Neural cell (in vitro differentiated cells): ENCODE data around the gene EEF1A1.

Source experiments
- EP300 ChIP-seq: fragments of 450-650 bp; conservative IDR thresholded peaks from 2 replicates; pipeline ENCODE4 v1.6.1; 2014; ENCODE audit warnings: antibody characterized with exemption, mild to moderate bottlenecking, moderate library complexity; ENCODE audit not compliant: poor library complexity, severe bottlenecking
- EZH2 ChIP-seq: fragments of 200-600, 300-800 bp; shearing (Covaris generic), sonication (generic); IDR thresholded peaks from 2 replicates; pipeline ENCODE4 v1.6.1; 2014; ENCODE audit warnings: antibody characterized with exemption, low read length, borderline replicate concordance, mild to moderate bottlenecking; ENCODE audit not compliant: insufficient read depth, poor library complexity, severe bottlenecking
- POLR2AphosphoS5 ChIP-seq: IDR thresholded peaks from 2 replicates; pipeline ENCODE4 v1.6.1; 2012
- RAD21 ChIP-seq: fragments of 450-650 bp; conservative IDR thresholded peaks from 2 replicates; pipeline ENCODE4 v1.6.1; 2014; ENCODE audit warnings: antibody characterized with exemption, mild to moderate bottlenecking, moderate library complexity
- SMC3 ChIP-seq: fragments of 450-650 bp; conservative IDR thresholded peaks from 2 replicates; pipeline ENCODE4 v1.6.1; 2014; ENCODE audit warnings: antibody characterized with exemption, mild to moderate bottlenecking, moderate library complexity; ENCODE audit not compliant: poor library complexity
- TF ChIP-seq, protein P1 (sequence below): fragments of 450-650 bp; IDR thresholded peaks from 2 replicates; pipeline ENCODE4 v1.5.1; 2014; ENCODE audit warnings: antibody characterized with exemption, mild to moderate bottlenecking, moderate library complexity; ENCODE audit not compliant: poor library complexity, severe bottlenecking

DNA sequence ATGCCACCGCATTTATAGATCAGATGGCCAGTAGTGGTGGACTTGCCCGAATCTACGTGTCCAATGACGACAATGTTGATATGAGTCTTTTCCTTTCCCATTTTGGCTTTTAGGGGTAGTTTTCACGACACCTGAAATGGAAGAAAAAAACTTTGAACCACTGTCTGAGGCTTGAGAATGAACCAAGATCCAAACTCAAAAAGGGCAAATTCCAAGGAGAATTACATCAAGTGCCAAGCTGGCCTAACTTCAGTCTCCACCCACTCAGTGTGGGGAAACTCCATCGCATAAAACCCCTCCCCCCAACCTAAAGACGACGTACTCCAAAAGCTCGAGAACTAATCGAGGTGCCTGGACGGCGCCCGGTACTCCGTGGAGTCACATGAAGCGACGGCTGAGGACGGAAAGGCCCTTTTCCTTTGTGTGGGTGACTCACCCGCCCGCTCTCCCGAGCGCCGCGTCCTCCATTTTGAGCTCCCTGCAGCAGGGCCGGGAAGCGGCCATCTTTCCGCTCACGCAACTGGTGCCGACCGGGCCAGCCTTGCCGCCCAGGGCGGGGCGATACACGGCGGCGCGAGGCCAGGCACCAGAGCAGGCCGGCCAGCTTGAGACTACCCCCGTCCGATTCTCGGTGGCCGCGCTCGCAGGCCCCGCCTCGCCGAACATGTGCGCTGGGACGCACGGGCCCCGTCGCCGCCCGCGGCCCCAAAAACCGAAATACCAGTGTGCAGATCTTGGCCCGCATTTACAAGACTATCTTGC lies 725 bp downstream of the EEF1A1 start:
- TF ChIP-seq, protein P1, sequence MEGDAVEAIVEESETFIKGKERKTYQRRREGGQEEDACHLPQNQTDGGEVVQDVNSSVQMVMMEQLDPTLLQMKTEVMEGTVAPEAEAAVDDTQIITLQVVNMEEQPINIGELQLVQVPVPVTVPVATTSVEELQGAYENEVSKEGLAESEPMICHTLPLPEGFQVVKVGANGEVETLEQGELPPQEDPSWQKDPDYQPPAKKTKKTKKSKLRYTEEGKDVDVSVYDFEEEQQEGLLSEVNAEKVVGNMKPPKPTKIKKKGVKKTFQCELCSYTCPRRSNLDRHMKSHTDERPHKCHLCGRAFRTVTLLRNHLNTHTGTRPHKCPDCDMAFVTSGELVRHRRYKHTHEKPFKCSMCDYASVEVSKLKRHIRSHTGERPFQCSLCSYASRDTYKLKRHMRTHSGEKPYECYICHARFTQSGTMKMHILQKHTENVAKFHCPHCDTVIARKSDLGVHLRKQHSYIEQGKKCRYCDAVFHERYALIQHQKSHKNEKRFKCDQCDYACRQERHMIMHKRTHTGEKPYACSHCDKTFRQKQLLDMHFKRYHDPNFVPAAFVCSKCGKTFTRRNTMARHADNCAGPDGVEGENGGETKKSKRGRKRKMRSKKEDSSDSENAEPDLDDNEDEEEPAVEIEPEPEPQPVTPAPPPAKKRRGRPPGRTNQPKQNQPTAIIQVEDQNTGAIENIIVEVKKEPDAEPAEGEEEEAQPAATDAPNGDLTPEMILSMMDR: no peak
- TF ChIP-seq POLR2AphosphoS5 (no peak), RAD21 (no peak), EP300 (no peak), EZH2 (no peak), SMC3 (no peak)
